ENCODE results near the gene ERCC4. TPM values are rescaled to one million over a fixed set of nuclear protein-coding genes. Genes with fewer than 3 reads are reported as not detected.

Gene ERCC4
- total RNA-seq, 1 donor from 2014 or later: 10.2 TPM

GRCh38 chr16:13926891-13927290 lies 6.9 kb downstream of the ERCC4 start:
- H3K27ac Mint-ChIP-seq: no peak overlapping the region
- peaks cover 39% of the 10 kb centered on the region for H3K36me3 Mint-ChIP-seq (ENCODE audit: low read depth)
- H3K4me3 Mint-ChIP-seq: no peak overlapping the region
- DNase-seq (no peak), ATAC-seq (ENCODE audit: low read depth) (no peak)
- H3K27me3 Mint-ChIP-seq: no peaks in the 10 kb centered on the region
- ChIA-PET CTCF (no interaction called here), POLR2A (no interaction called here)
- no peaks in the 10 kb centered on the region for H3K9me3 Mint-ChIP-seq
- TF ChIP-seq CTCF (IDR thresholded peaks at IDR 0.05): no peak
- peaks cover 3% of the 10 kb centered on the region for H3K4me1 Mint-ChIP-seq
- intact Hi-C loops (cut with micrococcal nuclease): loop anchor here (10.0 kb wide), 1 partner anchor 678 kb away; no protein-coding TSS in a partner anchor

- Mint-ChIP-seq H3K4me3 (no peak overlapping the region), H3K27me3 (no peaks in the 10 kb centered on the region), H3K27ac (no peak overlapping the region), H3K36me3 (ENCODE audit: low read depth) (peaks cover 40% of the 10 kb centered on the region), H3K9me3 (no peaks in the 10 kb centered on the region), H3K4me1 (peaks cover 3% of the 10 kb centered on the region)
- TF ChIP-seq CTCF (IDR thresholded peaks at IDR 0.05): no peak
- DNase-seq (no peak), ATAC-seq (ENCODE audit: low read depth) (no peak)
- POLR2A ChIA-PET: no interaction called here
- intact Hi-C loops (cut with micrococcal nuclease): loop anchor here (1.0 to 10.0 kb wide), 2 partner anchors 601 to 676 kb away; no protein-coding TSS in a partner anchor
- CTCF ChIA-PET: no interaction called here
Measured at GRCh38 chr16:13928646-13929045, 8.7 kb downstream of the ERCC4 start.

- no peak for ATAC-seq (ENCODE audit: low read depth)
- no peak for DNase-seq
- peaks cover 46% of the 10 kb centered on the region for H3K36me3 Mint-ChIP-seq (ENCODE audit: low read depth)
- H3K4me1 Mint-ChIP-seq: no peaks in the 10 kb centered on the region
- no peak overlapping the region for H3K4me3 Mint-ChIP-seq
- ChIA-PET CTCF (no interaction called here), POLR2A (no interaction called here)
- intact Hi-C loops (cut with micrococcal nuclease): no loop called here
- no peak overlapping the region for H3K27ac Mint-ChIP-seq
- no peaks in the 10 kb centered on the region for H3K27me3 Mint-ChIP-seq
- TF ChIP-seq CTCF (IDR thresholded peaks at IDR 0.05): no peak
- H3K9me3 Mint-ChIP-seq: no peaks in the 10 kb centered on the region
Measured at GRCh38 chr16:13931845-13932244, 11.9 kb downstream of the ERCC4 start.

GRCh38 chr16:13935408-13935807 lies 15.5 kb downstream of the ERCC4 start:
- ChIA-PET CTCF (no interaction called here), POLR2A (no interaction called here)
- TF ChIP-seq CTCF (IDR thresholded peaks at IDR 0.05): no peak
- DNase-seq: no peak
- Mint-ChIP-seq H3K4me1 (no peaks in the 10 kb centered on the region), H3K9me3 (no peaks in the 10 kb centered on the region), H3K36me3 (ENCODE audit: low read depth) (peaks cover 63% of the 10 kb centered on the region), H3K27me3 (no peaks in the 10 kb centered on the region), H3K4me3 (no peak overlapping the region), H3K27ac (no peak overlapping the region)
- intact Hi-C loops (cut with micrococcal nuclease): no loop called here
- no peak for ATAC-seq (ENCODE audit: low read depth)

GRCh38 chr16:13936155-13936554 lies 16.2 kb downstream of the ERCC4 start:
- intact Hi-C loops (cut with micrococcal nuclease): no loop called here
- POLR2A ChIA-PET: no interaction called here
- DNase-seq (no peak), ATAC-seq (ENCODE audit: low read depth) (no peak)
- H3K4me3 Mint-ChIP-seq: no peak overlapping the region
- no peak for TF ChIP-seq CTCF (IDR thresholded peaks at IDR 0.05)
- H3K27me3 Mint-ChIP-seq: no peaks in the 10 kb centered on the region
- CTCF ChIA-PET: no interaction called here
- no peak overlapping the region for H3K27ac Mint-ChIP-seq
- no peaks in the 10 kb centered on the region for H3K9me3 Mint-ChIP-seq
- peaks cover 60% of the 10 kb centered on the region for H3K36me3 Mint-ChIP-seq (ENCODE audit: low read depth)
- no peaks in the 10 kb centered on the region for H3K4me1 Mint-ChIP-seq
